ELF-1 (cell line): ENCODE measurements around the gene SNTN.
A peak's percentile ranks its signal among the peaks of the same experiment; 100 is the strongest.

Experiments used
- DNase-seq: peaks from one replicate; pipeline ENCODE4 v3.0.0-alpha.2; 2016; ENCODE audit warnings: low read depth, low spot score

The SNTN gene

DNA sequence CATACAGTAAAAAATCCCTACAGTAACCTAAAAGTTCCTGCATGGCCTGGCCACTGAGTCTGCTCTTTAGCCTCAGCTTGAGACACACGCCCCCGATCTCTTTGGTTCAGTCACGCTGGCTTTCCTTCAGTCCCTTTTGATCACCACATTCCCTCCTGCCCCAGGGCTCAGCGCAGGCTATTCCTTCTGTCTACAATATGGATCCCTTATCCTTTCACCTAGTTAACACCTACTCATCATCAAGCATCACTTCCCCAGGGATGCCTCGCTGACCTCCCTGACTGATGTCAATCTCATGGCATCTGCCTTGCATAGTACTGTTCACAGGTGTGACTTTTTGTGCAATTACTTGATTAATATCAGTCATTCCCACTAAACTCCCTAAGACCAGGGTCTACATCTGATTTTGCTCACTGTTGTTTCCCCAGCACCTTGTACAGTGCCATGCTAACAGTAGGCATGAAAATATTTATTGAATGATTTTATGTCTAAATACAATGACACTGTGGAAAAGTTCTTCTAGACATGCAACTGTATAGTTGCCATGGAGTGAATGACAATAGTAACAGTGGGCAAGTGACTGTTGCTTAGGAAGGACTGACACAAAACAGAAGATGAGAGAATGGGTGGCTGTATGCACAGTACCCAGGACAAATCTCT, at the start of gene SNTN:
SNTN (plus strand) TSS at position 610 of the 660 bp plus-strand sequence; CDS start at position 623, 13 bp downstream.
- peak; percentile 9 for DNase-seq

DNA sequence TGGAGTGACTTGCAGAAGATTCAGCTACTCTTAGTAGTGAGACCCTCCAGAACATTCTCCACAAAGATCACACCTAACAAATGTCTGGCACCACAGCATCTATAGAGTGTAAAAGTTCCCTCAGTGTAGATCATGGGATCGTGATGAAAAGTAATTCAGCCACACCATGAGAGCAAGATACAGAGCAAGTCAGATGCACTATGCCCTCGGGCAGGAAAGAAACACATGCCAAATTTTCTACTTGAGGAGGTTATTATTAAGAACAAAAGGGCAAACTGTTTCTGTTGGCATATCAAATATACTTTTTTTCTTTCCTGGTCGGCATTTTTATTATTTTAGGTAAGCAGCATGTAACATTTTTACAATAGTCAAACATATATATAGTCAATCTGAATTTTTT, 44.8 kb upstream of the SNTN start:
- DNase-seq = no peak

DNA sequence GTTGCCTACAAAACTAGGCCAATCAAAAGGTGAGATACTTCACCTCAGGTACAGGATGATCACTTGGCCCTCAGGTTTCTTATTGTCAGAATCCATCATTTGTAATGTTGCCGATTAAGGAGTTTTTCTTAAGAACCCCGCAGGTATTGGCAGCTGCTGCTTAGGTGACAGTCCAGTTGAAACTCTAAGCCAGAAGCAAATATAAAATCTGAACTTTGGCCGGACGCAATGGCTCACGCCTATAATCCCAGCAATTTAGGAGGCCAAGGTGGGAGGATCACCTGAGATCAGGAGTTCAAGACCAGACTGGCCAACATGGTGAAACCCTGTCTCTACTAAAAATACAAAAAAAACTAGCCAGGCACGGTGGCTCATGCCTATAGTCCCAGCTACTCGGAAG, 43.1 kb upstream of the SNTN start:
- DNase-seq = no peak

DNA sequence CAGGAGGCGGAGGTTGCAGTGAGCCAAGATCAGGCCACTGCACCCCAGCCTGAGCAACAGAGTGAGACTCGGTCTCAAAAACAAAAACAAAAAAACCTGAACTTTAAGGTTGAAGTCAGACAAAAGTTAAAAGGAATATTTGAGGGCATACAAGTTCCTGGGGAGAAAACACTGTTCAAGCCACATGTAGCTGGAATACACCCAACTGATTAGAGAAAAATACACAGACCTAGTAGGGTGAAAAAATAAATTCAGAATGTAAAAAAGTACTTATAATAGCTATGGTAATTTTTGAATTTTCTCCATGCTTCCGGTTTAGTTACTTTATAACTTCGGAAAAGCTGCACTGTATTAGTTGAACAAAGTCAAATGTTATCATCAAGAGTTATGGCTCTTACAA, 42.6 kb upstream of the SNTN start:
- DNase-seq = no peak

DNA sequence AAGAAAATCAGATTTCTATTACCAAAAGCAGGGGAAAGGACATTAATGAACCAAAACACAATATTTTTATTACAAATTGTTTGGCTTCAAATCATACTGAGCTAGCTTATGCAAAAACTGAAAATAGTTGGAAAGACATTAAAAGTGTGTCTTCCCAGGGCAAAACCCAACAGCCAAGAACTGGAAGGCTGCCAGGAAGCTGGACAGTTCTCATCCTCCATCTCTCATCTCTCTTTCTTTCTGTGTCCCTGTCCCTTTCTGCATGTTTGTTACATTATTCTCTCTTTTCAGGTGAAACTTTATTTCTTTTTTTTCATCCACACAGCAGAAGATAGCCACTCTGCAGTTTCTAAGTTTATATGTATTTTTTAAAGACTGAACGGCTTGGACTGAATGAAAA, 41.1 kb upstream of the SNTN start:
- DNase-seq = no peak

GRCh38 chr3:63613561-63613960, 38.9 kb upstream of the SNTN start:
- DNase-seq = no peak

DNA sequence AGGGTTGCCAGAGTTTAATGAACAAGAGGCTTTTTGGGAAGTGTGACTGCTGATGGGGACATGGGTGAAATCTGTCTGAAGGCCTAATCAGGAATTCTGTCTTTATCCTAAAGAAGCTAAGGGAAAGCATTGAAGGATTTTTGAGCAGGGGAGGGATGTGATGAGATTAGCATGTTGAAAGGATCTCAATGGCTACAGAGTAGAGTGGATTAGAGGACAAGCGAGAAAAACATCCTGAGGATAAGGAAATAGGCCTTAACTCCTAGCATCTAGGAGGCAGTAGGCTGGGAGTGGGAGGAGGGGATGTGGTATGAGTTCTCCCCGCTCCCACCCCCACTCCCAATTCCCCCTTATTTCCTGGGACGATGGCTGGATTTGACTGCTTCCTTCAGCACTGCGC, 35.1 kb upstream of the SNTN start:
- DNase-seq = no peak

GRCh38 chr3:63624941-63625560, 27.4 kb upstream of the SNTN start:
- DNase-seq = no peak

DNA sequence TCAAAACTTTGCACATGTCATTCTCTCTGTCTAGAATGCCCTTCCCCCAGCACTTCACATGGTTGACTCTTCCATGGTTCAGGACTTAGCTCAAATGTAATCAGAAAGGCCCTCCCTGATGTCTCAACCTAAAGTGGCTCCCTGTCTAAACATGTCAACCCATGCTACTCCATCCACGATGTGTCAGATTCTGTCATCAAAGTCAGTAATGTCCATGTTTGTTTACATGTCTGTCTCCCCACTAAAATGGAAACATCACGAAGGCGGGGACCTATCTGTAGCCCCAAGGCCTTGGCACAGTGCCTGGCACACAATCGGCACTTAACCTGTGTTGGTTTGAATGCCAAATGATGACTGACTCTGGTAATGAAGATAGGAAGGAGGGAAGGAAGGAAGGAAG, 20.8 kb upstream of the SNTN start:
- no peak for DNase-seq

- DNase-seq = no peak
Measured at GRCh38 chr3:63635186-63635585, 17.3 kb upstream of the SNTN start.

DNA sequence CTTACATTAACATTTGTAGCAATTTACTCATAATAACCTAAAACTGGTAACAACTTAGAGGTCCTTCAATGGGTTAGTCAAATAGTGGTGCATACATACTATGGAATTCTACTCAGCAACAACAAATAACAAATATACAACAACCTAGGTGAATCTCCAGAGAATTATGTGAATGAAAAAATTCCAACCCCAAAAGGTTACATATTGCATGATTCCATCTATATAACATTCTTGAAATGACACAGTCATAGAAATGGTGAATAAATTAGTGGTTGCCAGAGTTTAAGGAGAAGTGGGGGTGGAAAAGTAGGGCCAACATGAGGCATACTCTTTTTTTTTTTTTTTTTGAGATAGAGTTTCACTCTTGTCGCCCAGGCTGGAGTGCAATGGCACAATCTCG, 12.7 kb upstream of the SNTN start:
- no peak for DNase-seq

- no peak for DNase-seq
Measured at GRCh38 chr3:63642488-63642887, 10.0 kb upstream of the SNTN start.

DNA sequence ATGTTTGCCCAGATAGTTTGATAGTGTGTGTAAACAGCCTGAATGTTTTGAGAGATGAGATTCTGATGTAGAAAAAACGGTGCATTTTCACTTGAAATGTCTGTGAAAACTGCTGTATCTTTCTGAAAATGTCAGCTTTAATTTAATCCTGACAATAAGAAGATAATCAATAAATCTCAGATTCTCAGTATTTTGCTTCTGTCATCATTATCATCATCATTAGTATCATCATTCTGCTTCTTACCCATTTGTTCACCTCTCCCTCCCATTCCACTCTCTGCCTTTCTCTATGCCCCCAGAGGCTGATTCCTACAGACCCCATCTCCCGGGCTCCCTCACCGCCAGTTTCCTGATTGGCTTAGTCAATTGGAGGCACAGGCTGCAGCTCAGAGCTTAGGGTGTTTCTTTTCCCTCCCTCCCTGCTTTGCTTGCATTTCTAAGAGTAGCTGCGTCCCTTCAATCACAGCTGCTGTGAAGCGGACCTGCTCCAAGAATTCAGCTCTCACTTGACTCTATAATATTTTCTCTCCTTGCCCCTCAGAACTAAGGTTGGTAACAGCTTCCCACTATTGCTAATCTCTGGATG, 8.2 kb upstream of the SNTN start:
- peak; percentile 8 for DNase-seq

- peak; percentile 84 for DNase-seq
Measured at GRCh38 chr3:63644928-63645781, 7.3 kb upstream of the SNTN start.

DNA sequence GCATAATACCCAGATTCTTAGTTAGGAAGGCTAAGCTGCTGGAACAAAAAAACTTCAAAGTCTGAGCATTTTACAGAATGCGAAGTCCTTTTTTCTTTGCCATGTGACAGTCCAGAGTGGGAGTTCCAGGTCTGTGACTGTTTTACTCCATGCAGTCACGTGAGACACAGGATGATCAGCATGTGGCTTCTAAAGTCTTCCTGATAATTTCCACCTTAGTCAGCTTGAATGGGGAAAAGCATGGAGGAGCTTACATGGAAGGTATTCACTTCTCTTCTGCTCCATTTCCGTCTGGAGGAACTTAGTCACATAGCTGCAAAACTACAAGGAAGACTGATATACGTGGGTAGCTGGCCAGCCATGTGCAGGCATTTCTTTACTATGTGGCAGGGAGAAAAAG, 1.7 kb downstream of the SNTN start:
- DNase-seq = no peak

GRCh38 chr3:63654931-63655330, 2.5 kb downstream of the SNTN start:
- DNase-seq = no peak

- no peak for DNase-seq
Measured at GRCh38 chr3:63655519-63655918, 3.0 kb downstream of the SNTN start.

GRCh38 chr3:63656786-63657185, 4.3 kb downstream of the SNTN start:
- no peak for DNase-seq

DNA sequence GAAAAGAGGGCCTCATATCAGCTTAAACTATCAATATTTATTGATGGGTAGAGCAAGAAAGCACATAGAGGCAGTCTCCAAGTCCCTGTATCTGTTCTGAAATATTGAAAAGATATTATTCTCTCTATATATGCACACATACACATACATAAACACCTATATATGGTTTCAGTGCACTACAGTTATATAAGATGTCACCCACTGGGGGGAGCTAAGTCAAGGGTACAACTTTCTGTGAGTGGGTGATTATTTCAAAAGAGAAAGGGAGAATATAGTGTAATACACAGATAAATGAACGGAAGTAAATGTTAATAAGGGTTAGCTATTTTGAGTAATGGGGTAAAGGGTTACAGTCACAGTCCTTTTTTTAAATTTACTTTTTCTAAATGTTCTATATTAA, 8.8 kb downstream of the SNTN start:
- no peak for DNase-seq

- no peak for DNase-seq
Measured at GRCh38 chr3:63662011-63662410, 9.5 kb downstream of the SNTN start.

DNA sequence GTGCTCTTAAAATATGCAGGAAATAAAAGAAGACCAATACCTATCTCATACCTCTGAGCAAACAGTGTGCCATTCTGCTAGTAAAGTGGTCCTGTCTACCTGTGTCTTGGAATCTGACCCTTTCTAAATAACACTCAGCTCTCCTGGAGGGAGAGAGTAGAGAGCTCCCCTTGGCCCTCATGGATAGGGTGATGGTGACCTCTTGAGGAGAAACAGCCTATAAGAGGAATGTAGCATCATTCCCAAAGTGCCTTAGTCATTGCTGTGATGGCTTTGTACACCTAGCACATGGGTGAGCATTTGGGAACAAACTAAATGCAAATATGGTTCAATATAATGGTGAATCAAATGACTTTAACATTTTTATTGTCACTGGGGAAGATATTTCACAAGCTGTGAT, 10.0 kb downstream of the SNTN start:
- peak; percentile 21 for DNase-seq

DNA sequence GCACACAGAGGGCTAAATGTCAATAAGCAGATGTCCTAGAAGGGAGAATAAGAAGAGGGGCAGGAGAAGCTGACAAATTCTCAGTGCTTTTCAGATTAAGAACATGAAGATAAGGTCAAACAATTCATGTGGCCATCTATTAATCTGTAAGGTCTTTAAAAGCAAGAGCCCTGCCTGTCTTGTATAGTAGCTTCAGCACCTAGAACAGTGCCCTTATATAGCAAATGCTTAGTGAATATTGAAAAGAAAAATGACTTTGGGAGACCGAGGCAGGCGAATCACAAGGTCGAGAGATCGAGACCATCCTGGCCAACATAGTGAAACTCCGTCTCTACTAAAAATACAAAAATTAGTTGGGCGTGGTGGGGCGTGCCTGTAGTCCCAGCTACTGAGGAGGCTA, 18.1 kb downstream of the SNTN start:
- no peak for DNase-seq
